Activated CD4-positive, alpha-beta T cell treated with anti-CD3 and anti-CD28 coated beads for 36 hours (primary cell): Measurements from ENCODE around the gene SPACA1. TPM values are rescaled to one million over a fixed set of nuclear protein-coding genes. Genes with fewer than 3 reads are reported as not detected.
A peak's percentile ranks its signal among the peaks of the same experiment; 100 is the strongest.
"Not testable (repeated sequence)": the region's sequence is repeated elsewhere in the genome, so short reads cannot be mapped to it uniquely, and the experiment has no call there.

Experiments
- ATAC-seq: fragments of 200-7000 bp; cut with Tn5 transposase; one replicate; pipeline ENCODE4 v1.10.0; 2021; ENCODE audit warnings: mild to moderate bottlenecking, moderate library complexity
- CTCF ChIA-PET: fragments of 350-600 bp; sonication (Branson Sonifier 250); formaldehyde crosslinking; loops from one replicate; lab custom pipeline; 2021; ENCODE audit warnings: antibody characterized with exemption; lab: Charles Lee
- POLR2A ChIA-PET: fragments of 350-600 bp; sonication (Branson Sonifier 250); formaldehyde crosslinking; loops from one replicate; lab custom pipeline; 2021; ENCODE audit warnings: antibody characterized with exemption, inconsistent platforms; lab: Charles Lee
- DNase-seq: peaks from one replicate; pipeline ENCODE4 v3.0.0-alpha.2; 2020
- H3K27ac Mint-ChIP-seq: one replicate; pipeline ENCODE4 v1.8.0; 2021; ENCODE audit warnings: mixed read lengths
- H3K27me3 Mint-ChIP-seq: one replicate; pipeline ENCODE4 v1.8.0; 2021; ENCODE audit warnings: mixed read lengths
- H3K36me3 Mint-ChIP-seq: one replicate; pipeline ENCODE4 v1.8.0; 2021; ENCODE audit warnings: low read depth, mixed read lengths
- H3K4me1 Mint-ChIP-seq: one replicate; pipeline ENCODE4 v1.8.0; 2021; ENCODE audit warnings: mixed read lengths
- H3K4me3 Mint-ChIP-seq: one replicate; pipeline ENCODE4 v1.8.0; 2021; ENCODE audit warnings: mild to moderate bottlenecking, moderate library complexity, mixed read lengths
- H3K9me3 Mint-ChIP-seq: one replicate; pipeline ENCODE4 v1.8.0; 2021; ENCODE audit warnings: low read depth, mixed read lengths
- intact Hi-C, 2 experiments: fragments of 100-400 bp; cut with DNase I in 1 of 2; cut with micrococcal nuclease in 1 of 2; formaldehyde crosslinking; loops; one replicate each; pipeline versions ENCODE4 v1.14.2 to v1.15.1; 2022 to 2024; cut with DNase I, micrococcal nuclease
- total RNA-seq, 2 experiments: library from RNA; stranded (reverse); gene quantifications; one replicate each; pipeline ENCODE4 v1.2.3, GENCODE V29; 2021

SPACA1 gene
- not detected for total RNA-seq

GRCh38 chr6:88047510-88048150 lies at the start of gene SPACA1:
Gene SPACA1, plus strand, starts transcription at chr6:88047841. Its CDS starts 65 bp downstream, at chr6:88047906.
- ChIA-PET CTCF (interaction anchor here (0.6 kb wide), 1 partner anchor 419 kb away, joined by 3 read pairs; no protein-coding TSS in a partner anchor), POLR2A (no interaction called here)
- ATAC-seq (no peak), DNase-seq (peak; percentile 8)
- Mint-ChIP-seq H3K4me1 (no peaks in the 10 kb centered on the region), H3K27me3 (peaks cover 29% of the 10 kb centered on the region), H3K27ac (no peak within 1 kb of the TSS), H3K9me3 (peaks cover 2% of the 10 kb centered on the region), H3K36me3 (no peaks in the 10 kb centered on the region), H3K4me3 (no peak within 1 kb of the TSS)
- intact Hi-C loops: no loop called here

DNA sequence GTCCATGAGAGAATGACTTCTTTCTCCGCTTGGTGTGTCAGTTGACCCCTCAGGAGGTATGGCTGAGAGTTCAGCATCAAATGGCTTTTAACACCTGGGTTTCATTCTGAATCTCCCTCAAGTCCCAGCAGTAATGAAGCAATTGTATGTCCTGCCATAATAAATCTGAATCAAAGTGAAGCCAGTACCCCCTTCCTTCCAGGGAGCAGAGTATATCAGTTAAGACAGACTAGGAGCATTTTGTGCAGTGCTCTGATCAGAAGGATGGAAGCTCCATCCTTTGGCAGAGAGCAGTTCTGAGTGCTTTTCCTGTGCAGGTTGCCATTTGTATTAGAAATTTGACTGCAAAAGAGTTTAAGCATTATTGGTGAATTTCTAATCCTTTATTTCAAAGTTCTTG lies 46.9 kb upstream of the SPACA1 start:
- ATAC-seq (no peak), DNase-seq (no peak)
- H3K4me1 Mint-ChIP-seq: no peaks in the 10 kb centered on the region
- ChIA-PET POLR2A (no interaction called here), CTCF (no interaction called here)
- no peaks in the 10 kb centered on the region for H3K9me3 Mint-ChIP-seq
- no peak overlapping the region for H3K4me3 Mint-ChIP-seq
- no peak overlapping the region for H3K27ac Mint-ChIP-seq
- peaks cover 10% of the 10 kb centered on the region for H3K27me3 Mint-ChIP-seq
- intact Hi-C loops: no loop called here
- no peaks in the 10 kb centered on the region for H3K36me3 Mint-ChIP-seq

- CTCF ChIA-PET, H3K9me3 Mint-ChIP-seq, intact Hi-C loops, POLR2A ChIA-PET, H3K4me1 Mint-ChIP-seq, H3K27ac Mint-ChIP-seq, ATAC-seq, H3K36me3 Mint-ChIP-seq, H3K4me3 Mint-ChIP-seq, DNase-seq: not testable (repeated sequence)
- H3K27me3 Mint-ChIP-seq: peaks cover 10% of the 10 kb centered on the region
Measured at GRCh38 chr6:88001279-88001678, 46.4 kb upstream of the SPACA1 start.

- no peak overlapping the region for H3K4me3 Mint-ChIP-seq
- no peaks in the 10 kb centered on the region for H3K9me3 Mint-ChIP-seq
- POLR2A ChIA-PET: interaction anchor here (0.6 kb wide), 1 partner anchor 150 kb away, joined by 6 read pairs; no protein-coding TSS in a partner anchor
- H3K36me3 Mint-ChIP-seq: no peaks in the 10 kb centered on the region
- intact Hi-C loops: no loop called here
- no peak for ATAC-seq
- H3K27ac Mint-ChIP-seq: no peak overlapping the region
- no peak for DNase-seq
- H3K4me1 Mint-ChIP-seq: no peaks in the 10 kb centered on the region
- peaks cover 11% of the 10 kb centered on the region for H3K27me3 Mint-ChIP-seq
- CTCF ChIA-PET: interaction anchor here (0.9 to 1.7 kb wide), 5 partner anchors 8 to 173 kb away, joined by 3 to 4 read pairs (median 3); no protein-coding TSS in a partner anchor
Measured at GRCh38 chr6:88004707-88005106, 42.9 kb upstream of the SPACA1 start.

GRCh38 chr6:88006557-88006956 lies 41.1 kb upstream of the SPACA1 start:
- Mint-ChIP-seq H3K4me3 (no peak overlapping the region), H3K36me3 (no peaks in the 10 kb centered on the region), H3K9me3 (no peaks in the 10 kb centered on the region), H3K27me3 (peaks cover 6% of the 10 kb centered on the region), H3K27ac (no peak overlapping the region), H3K4me1 (no peaks in the 10 kb centered on the region)
- ATAC-seq: no peak
- intact Hi-C loops: no loop called here
- ChIA-PET CTCF (no interaction called here), POLR2A (no interaction called here)
- DNase-seq: no peak

- no peak overlapping the region for H3K27ac Mint-ChIP-seq
- H3K4me3 Mint-ChIP-seq: no peak overlapping the region
- H3K27me3 Mint-ChIP-seq: peaks cover 3% of the 10 kb centered on the region
- no peaks in the 10 kb centered on the region for H3K36me3 Mint-ChIP-seq
- CTCF ChIA-PET: interaction anchor here (0.6 kb wide), 1 partner anchor 586 kb away, joined by 3 read pairs; no protein-coding TSS in a partner anchor
- intact Hi-C loops: no loop called here
- ATAC-seq: no peak
- POLR2A ChIA-PET: no interaction called here
- no peak for DNase-seq
- H3K9me3 Mint-ChIP-seq: peaks cover 2% of the 10 kb centered on the region
- H3K4me1 Mint-ChIP-seq: peaks cover 17% of the 10 kb centered on the region
Measured at GRCh38 chr6:88008411-88008810, 39.2 kb upstream of the SPACA1 start.

DNA sequence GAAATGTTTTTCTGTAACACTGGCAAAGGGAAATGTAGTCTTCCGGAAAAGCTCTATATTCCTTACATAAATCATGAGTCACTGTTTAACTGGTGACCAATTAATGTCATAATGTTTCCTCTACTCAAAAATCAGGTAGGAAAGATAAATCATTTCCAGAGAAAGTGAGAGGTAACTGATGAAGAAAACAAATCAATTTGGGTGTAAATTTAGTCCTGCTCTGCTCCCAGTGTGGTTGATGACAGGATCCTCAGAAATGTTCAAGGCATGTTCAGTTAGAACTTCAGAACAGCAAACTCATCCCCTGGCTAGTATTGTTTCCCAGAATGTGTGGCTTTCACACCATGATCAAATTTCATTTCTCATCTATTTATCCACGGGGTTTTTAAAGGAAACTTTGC lies 38.8 kb upstream of the SPACA1 start:
- CTCF ChIA-PET: no interaction called here
- Mint-ChIP-seq H3K4me3 (no peak overlapping the region), H3K27me3 (peaks cover 3% of the 10 kb centered on the region), H3K9me3 (peaks cover 2% of the 10 kb centered on the region), H3K36me3 (no peaks in the 10 kb centered on the region), H3K27ac (no peak overlapping the region), H3K4me1 (peaks cover 20% of the 10 kb centered on the region)
- ATAC-seq (no peak), DNase-seq (no peak)
- intact Hi-C loops: no loop called here
- POLR2A ChIA-PET: no interaction called here

GRCh38 chr6:88013015-88013414 lies 34.6 kb upstream of the SPACA1 start:
- H3K27me3 Mint-ChIP-seq: peaks cover 2% of the 10 kb centered on the region
- CTCF ChIA-PET: interaction anchor here (1.1 kb wide), 1 partner anchor 9 kb away, joined by 3 read pairs; no protein-coding TSS in a partner anchor
- DNase-seq: peak; percentile 11
- H3K27ac Mint-ChIP-seq: peak overlapping the region; percentile 83
- H3K4me1 Mint-ChIP-seq: peaks cover 20% of the 10 kb centered on the region
- POLR2A ChIA-PET: no interaction called here
- no peaks in the 10 kb centered on the region for H3K36me3 Mint-ChIP-seq
- intact Hi-C loops: no loop called here
- ATAC-seq: peak; percentile 86
- no peak overlapping the region for H3K4me3 Mint-ChIP-seq
- H3K9me3 Mint-ChIP-seq: peaks cover 2% of the 10 kb centered on the region

- Mint-ChIP-seq H3K27me3 (no peaks in the 10 kb centered on the region), H3K27ac (peak overlapping the region; percentile 83), H3K9me3 (peaks cover 2% of the 10 kb centered on the region), H3K4me1 (peaks cover 20% of the 10 kb centered on the region), H3K36me3 (no peaks in the 10 kb centered on the region), H3K4me3 (no peak overlapping the region)
- ChIA-PET CTCF (interaction anchor here (1.1 kb wide), 1 partner anchor 9 kb away, joined by 3 read pairs; no protein-coding TSS in a partner anchor), POLR2A (no interaction called here)
- intact Hi-C loops: no loop called here
- no peak for DNase-seq
- no peak for ATAC-seq
Measured at GRCh38 chr6:88013554-88013953, 34.1 kb upstream of the SPACA1 start.

- POLR2A ChIA-PET: no interaction called here
- no peaks in the 10 kb centered on the region for H3K9me3 Mint-ChIP-seq
- CTCF ChIA-PET: no interaction called here
- no peaks in the 10 kb centered on the region for H3K4me1 Mint-ChIP-seq
- intact Hi-C loops: no loop called here
- H3K27me3 Mint-ChIP-seq: no peaks in the 10 kb centered on the region
- no peak for DNase-seq
- no peak for ATAC-seq
- H3K27ac Mint-ChIP-seq: no peak overlapping the region
- H3K36me3 Mint-ChIP-seq: no peaks in the 10 kb centered on the region
- H3K4me3 Mint-ChIP-seq: no peak overlapping the region
Measured at GRCh38 chr6:88020439-88020838, 27.2 kb upstream of the SPACA1 start.

DNA sequence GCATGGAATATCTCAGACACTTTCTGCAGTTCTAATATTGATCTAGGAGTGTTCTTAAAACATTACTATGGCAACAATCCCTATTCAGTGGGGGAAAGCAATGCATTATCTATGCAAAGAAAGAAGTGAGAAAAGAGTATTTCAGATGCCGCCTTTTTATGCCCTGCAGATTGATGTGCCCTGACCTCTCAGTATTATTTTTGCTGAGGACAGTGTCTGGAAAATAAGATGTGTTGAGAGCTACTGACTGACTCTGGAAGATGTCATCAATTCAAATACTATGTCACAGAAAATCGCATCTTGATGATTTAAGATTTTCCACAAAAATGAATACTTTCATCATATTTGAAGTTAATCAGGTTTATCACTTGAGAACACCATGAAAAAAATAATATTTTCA lies 22.9 kb upstream of the SPACA1 start:
- no peak for ATAC-seq

DNA sequence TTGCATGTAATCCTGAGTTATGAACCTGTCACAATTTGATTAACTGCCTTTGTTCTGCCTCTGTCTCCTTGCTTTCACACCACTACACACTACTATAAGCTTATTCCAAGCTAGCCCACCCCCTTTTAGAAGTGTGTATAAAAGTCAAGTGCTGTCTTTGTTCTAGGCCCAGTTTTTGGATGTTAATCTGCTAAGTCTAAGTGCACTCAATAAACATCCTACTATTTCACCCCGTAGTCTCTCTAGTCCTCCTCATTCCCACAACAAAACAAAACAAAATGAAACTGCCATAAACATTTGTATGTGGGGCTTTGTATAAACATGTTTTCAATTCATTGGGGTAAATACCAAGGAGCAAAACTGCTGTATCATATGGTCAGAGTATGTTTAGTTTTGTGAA lies 16.1 kb upstream of the SPACA1 start:
- DNase-seq: no peak
- ChIA-PET CTCF (no interaction called here), POLR2A (no interaction called here)
- no peaks in the 10 kb centered on the region for H3K4me1 Mint-ChIP-seq
- H3K27ac Mint-ChIP-seq: no peak overlapping the region
- H3K9me3 Mint-ChIP-seq: peaks cover 37% of the 10 kb centered on the region
- no peak for ATAC-seq
- no peak overlapping the region for H3K4me3 Mint-ChIP-seq
- peaks cover 2% of the 10 kb centered on the region for H3K27me3 Mint-ChIP-seq
- intact Hi-C loops: no loop called here
- H3K36me3 Mint-ChIP-seq: no peaks in the 10 kb centered on the region

More for the DNA sequence above, 22.9 kb upstream of the SPACA1 start:
- H3K27me3 Mint-ChIP-seq: no peaks in the 10 kb centered on the region
- no peak for DNase-seq
- peaks cover 13% of the 10 kb centered on the region for H3K9me3 Mint-ChIP-seq
- no peaks in the 10 kb centered on the region for H3K36me3 Mint-ChIP-seq
- ChIA-PET CTCF (no interaction called here), POLR2A (no interaction called here)
- no peak overlapping the region for H3K4me3 Mint-ChIP-seq
- intact Hi-C loops: no loop called here
- no peaks in the 10 kb centered on the region for H3K4me1 Mint-ChIP-seq
- no peak overlapping the region for H3K27ac Mint-ChIP-seq
